ENCODE measurements around the gene ENPP7. TPM values are rescaled to one million over a fixed set of nuclear protein-coding genes. Genes with fewer than 3 reads are reported as not detected.

Gene ENPP7, protein sequence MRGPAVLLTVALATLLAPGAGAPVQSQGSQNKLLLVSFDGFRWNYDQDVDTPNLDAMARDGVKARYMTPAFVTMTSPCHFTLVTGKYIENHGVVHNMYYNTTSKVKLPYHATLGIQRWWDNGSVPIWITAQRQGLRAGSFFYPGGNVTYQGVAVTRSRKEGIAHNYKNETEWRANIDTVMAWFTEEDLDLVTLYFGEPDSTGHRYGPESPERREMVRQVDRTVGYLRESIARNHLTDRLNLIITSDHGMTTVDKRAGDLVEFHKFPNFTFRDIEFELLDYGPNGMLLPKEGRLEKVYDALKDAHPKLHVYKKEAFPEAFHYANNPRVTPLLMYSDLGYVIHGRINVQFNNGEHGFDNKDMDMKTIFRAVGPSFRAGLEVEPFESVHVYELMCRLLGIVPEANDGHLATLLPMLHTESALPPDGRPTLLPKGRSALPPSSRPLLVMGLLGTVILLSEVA
- not detected for total RNA-seq

DNA sequence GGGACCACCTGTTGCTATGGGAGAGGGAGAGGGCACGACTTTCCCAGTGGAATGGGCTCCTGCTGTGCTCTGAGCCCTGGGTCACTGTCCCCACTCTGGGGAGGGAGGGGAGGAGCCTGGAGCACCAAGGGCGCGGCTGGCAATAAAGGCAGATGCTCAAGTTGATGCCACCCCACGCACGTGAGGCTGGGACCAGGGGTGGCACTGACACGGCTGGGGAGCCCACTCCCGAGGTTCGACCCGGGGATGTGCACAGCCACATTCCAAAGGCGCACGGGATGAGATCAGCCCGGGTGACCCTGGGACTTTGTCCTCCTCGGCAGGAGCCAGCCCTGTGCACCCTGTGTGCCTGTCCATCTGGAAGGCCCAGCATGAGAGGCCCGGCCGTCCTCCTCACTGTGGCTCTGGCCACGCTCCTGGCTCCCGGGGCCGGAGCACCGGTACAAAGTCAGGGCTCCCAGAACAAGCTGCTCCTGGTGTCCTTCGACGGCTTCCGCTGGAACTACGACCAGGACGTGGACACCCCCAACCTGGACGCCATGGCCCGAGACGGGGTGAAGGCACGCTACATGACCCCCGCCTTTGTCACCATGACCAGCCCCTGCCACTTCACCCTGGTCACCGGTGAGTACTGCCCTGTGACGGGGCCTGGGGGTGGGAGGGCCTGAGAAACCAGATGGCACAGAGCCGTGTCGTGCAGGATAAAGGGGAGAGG lies at the start of gene ENPP7:
Gene ENPP7, plus strand, starts transcription at position 175 of the 715 bp plus-strand sequence. Its CDS starts 197 bp downstream, at position 372.
- no peak for FAIRE-seq
- DNase-seq (ENCODE audit: low spot score in 2 of 2), result no peak

DNA sequence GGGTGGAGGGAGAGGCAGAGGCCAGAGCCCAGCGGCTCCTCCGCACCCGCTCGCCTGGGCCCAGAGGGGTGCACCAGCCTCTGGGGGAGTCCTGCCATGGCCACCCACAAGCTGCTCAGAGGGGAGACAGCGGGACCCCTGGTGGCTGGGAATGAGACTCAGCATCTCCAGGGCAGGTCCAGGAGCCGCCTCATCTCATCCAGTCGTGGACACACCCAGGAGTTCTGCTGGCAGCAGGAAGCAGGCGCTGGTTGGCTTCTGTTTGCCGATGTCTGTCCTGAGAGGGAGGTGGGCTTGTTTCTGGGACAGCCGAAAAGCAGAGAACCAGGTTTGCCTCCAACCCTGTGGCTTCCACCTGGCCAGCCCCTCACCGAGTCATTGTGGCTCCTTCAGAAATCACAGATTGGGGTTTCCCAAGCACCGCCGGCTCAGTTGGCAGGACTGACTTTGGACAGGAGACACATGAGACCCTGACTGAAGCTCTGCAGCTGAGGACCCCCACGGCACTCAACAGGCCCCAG lies 49.6 kb upstream of the ENPP7 start:
- DNase-seq (ENCODE audit: low spot score in 2 of 2) (no peak), FAIRE-seq (no peak)

DNA sequence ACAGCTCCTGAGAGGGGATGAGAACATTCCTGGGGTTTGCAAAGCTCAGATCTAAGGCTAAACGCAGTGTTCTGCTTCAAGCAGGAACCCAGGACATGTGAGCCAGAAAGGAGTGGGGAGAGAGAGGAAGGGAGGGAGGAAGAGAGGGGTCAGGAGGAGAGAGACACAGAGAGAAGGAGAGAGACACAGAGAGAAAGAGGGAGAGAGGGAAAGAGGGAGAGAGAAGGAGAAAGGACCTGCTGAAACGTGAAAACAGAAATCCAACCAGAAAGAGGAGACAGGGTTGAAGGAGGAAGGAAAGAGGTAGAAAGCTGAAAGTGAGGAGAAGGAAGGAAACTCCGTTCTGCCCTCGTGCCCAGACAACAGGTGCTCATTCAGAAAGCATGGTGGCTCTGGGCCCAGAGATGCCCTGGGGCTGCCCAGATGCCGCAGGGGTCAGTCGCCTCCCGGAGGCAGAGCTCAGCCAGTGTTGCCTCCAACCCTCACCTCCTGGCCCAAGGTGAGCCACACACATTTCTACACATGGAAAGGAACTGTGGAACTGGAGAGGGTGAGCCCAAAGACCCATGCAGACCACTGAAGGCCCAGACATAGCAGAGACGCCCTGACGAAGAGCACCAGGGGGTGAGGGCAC lies 49.0 kb upstream of the ENPP7 start:
- no peak for DNase-seq (ENCODE audit: low spot score in 2 of 2)
- no peak for FAIRE-seq

DNA sequence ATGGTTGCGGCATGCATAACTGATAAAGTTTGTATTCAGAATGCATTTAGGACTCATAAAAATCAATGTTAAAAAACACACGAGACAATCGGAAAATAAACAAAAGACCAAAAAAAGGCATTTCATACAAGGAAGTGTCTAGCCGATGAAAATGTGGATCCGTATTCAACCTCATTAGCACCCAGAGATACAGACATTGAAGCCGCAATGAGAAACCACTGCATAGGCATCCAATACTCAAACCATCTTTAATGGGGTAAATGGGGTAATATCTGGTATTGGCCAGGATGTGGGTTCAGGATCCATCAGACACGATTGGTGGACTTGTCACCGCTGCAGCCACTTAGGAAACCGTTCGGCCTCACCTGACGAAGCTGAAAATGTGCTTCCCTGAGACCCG lies 47.4 kb upstream of the ENPP7 start:
- no peak for FAIRE-seq

DNA sequence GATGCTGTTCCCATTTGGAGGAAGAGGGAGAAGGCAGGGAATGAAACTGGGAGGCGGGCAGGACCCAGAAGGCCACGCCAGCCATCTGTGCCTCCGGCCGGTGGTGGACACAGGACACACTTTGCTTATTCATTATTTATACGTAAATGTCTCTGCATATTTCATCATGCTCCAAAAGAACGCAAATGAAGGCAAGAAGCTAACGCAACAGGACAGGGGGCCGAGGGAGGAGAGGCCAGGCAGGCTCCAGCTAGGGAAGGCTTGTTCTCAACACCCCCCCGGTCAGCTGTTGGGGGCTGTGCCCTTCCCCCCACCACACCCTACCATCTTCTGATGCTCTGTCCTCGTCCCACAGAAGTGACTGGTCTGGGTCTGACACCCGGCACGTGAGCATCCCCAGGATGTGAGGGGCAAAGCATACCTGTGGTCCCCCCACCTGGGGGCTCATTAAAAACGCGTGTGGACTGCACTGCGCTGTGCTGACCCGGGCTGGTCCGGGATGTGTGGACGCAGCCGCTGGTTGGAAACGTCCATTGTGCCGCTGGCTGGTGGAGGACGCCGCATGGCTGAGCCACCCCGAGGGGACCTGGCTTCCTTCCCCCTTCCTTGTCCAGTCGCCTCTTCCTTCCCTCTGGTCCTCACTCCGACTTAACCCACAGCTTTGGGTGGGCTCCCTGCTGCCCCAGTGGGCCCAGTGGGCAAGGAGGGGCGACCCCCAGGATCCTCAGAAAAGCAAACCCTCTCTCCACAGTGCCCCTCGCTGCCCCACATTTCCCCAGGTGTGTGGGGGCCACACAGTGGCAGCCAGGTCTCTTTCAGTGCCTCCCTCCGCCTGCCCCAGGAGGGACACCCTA lies 46.4 kb upstream of the ENPP7 start:
- DNase-seq (ENCODE audit: low spot score in 2 of 2) (no peak), FAIRE-seq (no peak)

More for the DNA sequence above, 47.4 kb upstream of the ENPP7 start:
- DNase-seq (ENCODE audit: low spot score in 2 of 2), result no peak

DNA sequence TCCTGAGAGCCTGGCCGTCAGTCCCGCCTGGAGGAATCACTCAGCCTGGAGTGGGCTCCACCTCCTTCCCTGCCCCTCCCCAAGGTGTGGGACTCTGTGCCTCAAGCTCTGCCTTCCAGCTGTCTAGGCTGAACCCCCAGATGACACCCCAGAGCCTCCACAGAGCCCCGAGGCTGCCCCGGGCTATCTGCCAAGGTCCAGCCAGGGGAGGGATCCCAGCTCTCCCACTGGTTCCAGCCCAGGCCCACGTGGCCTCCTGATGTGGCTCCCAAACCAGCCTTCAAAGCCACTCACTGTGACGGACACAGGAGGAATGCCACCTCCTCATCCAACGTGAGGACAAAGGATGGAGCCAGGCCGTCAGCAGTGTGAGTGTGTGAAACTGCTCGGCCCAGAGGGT lies 45.6 kb upstream of the ENPP7 start:
- DNase-seq (ENCODE audit: low spot score in 2 of 2), result no peak

DNA sequence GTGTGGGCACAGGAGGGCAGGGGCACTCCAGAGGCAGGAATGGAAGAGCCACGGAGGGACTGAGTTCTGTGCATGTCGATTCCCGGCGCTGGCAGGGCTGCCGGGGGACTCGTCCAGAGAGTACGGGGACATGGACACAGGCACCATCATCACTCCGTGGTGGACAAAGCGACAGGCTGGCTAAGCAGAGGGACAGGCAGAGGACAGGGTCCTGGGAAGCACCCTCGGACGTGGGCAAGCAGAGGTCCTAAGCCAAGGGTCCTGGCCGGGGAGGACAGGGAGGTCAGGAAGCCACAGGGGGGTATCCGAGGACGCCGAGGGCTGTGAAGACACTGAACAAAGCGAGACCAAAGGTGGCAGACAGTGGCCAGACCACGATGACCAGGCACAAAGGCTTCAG lies 44.3 kb upstream of the ENPP7 start:
- DNase-seq (ENCODE audit: low spot score in 2 of 2) (no peak), FAIRE-seq (no peak)

More for the DNA sequence above, 45.6 kb upstream of the ENPP7 start:
- no peak for FAIRE-seq

DNA sequence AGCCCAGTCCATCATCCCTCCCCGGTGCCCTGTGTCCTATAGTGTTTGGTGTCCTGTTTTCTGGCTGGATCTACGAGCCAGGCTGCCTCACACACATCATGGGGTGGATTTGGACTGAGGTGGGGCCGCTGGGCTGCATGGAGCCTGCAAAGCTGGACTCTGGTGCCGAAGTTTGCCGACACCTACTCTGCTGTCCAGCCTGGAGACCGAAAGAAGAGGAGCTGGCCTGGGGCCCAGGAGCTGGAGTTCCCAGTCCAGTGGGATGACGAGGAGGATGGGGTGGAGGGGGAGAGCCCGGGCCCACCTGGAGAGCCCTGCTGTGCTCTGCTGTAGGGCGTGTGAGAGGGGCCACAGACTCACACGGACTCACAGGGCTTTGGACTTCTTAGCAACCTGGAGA lies 40.3 kb upstream of the ENPP7 start:
- DNase-seq (ENCODE audit: low spot score in 2 of 2) (no peak), FAIRE-seq (no peak)

DNA sequence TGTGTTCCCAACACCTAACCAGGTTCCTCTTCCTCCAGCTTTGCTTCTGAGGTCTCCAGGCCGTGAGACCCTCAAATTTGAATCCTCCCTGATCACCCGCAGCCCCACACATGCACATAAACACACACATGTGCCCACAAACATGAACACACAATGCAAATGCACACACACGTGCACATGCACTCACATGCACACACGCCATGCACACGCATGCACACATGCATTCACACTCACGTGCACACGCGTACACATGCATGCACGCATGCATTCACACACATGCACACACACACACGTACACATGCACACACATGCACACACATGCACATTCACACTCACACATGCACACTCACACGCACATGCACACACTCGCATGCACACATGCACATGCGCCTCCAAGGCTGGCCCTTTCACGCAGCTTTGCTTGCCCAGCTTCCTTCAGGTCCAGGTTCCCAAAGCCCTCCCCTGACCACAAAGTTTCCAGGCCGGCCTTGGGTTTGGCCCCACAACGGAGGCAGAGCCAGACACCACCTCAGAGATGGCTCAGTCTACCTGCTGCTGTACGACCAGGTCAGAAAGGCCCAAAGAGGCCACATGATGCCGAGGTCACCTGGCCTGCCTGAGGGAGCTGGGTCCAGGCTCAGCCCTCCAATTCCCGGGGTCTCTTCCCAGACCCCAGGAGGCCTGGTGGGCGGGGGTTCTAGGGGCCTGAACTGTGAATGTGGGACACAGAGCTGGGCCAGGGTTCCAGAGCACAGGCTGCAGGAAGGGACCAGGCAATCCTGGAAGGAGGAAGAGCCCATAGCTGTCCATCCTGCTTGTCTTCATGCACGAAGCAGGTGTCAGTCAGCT lies 39.5 kb upstream of the ENPP7 start:
- FAIRE-seq, result no peak
- no peak for DNase-seq (ENCODE audit: low spot score in 2 of 2)

DNA sequence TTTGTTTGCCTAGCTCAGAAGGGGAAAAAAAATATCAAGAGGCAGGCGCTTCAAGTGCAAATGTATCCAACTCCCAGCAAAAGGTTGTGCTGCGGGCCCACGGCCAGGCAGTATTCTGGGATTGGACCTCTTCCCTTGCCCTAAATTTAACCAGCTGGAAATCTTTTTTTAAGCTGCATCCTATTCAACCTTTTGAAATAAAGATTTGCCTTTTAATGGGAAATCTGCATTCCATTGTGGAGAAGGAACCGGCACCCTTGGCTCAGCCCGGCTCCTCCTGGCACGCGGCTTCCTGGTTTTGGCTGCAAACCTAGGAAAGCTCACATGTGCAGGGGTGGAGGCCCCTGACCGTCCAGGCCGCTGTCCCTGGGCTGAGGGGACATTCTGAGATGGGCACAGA lies 38.8 kb upstream of the ENPP7 start:
- no peak for FAIRE-seq
- DNase-seq (ENCODE audit: low spot score in 2 of 2), result peak; percentile 38 to 58

DNA sequence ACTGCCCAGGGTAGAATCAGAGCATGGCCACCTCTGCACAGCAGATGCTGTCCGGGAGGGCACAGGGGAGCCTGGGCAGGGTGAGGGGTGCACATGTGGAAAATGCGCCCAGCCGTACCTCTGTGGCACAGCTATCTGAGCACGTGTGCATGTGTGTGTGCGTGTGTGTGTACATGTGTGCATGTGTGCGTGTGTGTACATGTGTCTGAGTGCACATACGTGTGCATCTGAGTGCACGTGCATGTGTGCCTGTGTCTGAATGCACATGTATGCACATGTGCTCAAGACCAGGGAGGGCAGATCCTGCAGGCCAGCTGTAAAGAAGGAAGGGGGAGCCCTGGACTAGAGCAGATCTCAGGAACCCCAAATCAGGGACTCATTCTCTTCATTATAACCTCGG lies 37.3 kb upstream of the ENPP7 start:
- FAIRE-seq (no peak), DNase-seq (ENCODE audit: low spot score in 2 of 2) (no peak)

DNA sequence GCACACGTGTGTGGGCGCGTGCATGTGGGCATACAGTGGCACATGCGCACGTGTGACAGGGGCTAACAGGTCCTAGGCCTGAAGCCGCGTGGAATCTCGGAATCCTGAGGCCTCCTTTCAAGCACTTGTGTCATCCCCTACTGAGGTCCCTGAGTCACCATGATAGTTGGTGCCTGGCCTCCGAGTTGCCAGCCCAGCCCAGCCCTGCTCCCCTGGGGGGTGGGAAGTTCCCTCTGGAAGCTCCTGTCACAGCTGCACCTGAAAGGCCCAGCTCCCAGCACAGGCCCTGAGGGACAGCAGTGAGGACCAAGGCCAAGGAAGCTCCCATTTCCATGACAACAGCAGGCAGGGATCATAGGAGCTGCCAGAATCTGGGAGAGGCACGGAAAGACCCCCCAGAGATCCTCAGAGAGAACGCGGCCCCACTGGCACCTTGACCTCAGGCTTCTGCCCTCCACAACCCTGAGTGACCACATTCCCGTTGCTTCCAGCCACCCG lies 35.4 kb upstream of the ENPP7 start:
- no peak for FAIRE-seq
- no peak for DNase-seq (ENCODE audit: low spot score in 2 of 2)

DNA sequence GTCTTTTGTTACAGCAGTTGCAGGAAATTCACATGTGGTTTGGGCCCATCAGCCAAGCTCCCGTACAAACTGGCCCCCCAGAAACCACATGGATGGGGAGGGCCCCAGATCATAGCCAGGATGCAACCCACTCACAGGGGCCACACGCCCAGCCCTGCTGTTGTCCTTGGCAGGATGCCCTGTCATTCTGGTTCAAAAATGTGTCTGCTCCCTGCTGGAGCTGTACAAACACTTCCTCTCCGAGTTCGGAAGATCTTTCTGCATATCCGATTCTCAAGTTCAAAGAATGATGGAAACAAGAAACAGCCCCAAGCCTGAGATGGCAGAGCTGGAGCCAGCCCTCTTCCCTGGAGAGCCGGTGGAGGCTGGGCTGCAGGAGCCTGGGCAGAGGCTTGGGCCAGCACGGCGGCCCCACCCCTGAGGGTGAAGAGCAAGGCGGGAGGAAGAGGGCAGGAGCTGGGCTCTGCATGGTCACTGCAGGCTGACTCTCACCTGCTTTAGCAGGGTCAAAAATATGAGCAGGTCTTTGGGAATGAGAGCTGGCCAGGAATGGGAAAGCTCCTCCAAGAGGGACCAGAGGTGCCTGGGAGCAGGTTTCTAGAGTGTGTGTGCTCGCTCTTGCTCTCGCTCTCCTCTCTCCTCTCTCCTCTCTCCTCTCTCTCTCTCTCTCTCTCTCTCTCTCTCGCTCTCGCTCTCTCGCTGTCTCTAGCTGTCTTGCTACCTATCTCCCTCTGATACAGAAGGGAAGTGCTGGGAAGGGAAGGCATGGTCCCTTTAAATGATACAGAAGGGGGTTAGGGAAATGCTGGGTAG lies 34.7 kb upstream of the ENPP7 start:
- DNase-seq (ENCODE audit: low spot score in 2 of 2) (no peak), FAIRE-seq (no peak)

DNA sequence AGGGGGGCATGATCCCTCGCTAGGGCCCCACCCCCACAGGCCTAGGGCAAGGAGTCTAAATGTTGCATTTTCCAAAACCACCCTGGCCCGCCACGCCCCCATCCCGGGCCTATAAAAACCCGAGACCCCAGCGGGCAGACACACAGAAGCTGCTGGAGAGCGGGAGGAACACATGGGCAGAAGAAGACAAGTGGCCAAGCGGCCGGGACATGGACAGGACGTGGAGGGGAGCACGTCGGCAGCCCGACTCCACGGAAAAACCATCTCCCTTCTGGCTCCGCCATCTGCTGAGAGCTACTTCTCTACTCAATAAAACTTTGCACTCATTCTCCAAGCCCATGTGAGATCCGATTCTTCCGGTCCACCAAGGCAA lies 34.1 kb upstream of the ENPP7 start:
- FAIRE-seq (no peak), DNase-seq (ENCODE audit: low spot score in 2 of 2) (no peak)

DNA sequence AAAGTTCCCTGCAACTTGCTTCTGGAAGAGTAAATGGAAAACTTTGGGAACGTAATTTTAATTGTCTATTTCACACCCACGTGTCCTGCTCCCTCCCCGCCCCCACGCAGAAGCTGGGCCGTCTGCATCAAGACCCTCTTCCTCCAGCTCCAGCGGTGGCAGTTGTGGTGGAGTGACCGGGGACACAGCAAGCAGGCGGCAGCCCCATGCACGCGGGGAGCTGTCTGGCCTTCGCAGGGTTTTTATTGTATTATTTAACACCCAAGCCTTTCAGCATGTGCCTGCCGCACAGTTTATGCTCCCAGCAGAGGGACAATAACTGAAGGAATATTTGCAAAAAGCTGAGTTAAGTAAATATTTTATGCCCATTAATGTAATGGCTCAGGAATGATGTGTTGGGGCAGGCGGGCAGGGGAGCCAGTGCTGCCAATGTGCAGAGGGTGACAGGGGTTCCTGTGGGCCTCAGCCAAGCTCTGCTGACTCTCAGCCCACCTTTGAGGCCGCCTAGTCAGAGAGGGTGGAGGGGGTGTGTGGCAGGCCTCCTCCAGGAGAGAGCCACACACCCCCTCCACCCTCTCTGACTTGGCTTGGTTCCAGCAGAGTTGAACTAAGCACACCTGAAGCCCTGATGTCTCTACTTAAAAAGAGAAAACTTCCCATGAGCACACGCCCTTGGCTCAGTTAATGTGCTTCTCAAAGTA lies 32.4 kb upstream of the ENPP7 start:
- FAIRE-seq (no peak), DNase-seq (ENCODE audit: low spot score in 2 of 2) (no peak)

DNA sequence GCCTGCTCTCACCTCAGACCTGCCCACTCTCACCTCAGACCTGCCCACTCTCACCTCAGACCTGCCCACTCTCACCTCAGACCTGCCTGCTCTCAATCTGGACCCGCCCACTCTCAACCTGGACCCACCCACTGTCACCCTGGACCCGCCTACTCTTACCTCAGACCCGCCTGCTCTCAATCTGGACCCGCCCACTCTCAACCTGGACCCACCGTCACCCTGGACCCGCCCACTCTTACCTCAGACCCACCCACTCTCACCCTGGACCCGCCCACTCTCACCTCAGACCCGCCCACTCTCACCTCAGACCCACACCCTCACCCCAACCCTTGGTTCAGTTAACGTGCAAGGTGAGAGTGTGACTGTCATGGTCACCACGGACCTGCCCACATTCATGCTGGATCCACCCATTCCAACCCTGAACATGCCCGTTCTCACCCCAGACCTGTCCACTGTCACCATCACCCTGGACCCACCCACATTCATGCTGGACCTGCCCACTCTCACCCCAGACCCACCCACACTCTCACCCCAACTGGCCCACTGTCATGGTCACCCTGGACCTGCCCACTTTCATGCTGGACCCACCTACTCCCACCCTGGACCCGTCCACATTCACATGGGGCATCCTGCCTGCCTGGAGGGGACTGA lies 31.2 kb upstream of the ENPP7 start:
- DNase-seq (ENCODE audit: low spot score in 2 of 2) (no peak), FAIRE-seq (no peak)

DNA sequence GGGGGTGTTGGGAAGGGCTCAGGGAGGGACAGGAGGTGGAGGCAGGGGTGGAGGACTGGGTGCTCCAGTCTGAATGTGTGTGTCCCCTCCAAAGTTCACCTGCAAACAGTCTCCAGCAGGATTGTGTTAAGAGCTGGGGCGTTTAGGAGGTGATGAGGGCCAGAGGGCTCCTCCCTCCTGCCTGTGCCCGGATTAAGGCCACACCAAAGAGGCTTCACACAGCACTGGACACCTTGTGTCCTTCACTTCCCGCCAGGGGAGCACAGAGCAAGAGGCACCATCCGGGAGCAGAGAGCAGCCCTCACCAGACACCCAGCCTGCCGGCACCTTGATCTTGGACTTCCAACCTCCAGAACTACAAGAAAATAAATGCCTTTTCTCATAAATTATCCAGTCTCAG lies 30.2 kb upstream of the ENPP7 start:
- DNase-seq (ENCODE audit: low spot score in 2 of 2) (no peak), FAIRE-seq (no peak)

All from frontal cortex (tissue), 4 donors.